Breast epithelium (tissue), 4 donors: Measurements from ENCODE around the gene GPR3. TPM values are rescaled to one million over a fixed set of nuclear protein-coding genes. Genes with fewer than 3 reads are reported as not detected.
A peak's percentile ranks its signal among the peaks of the same experiment; 100 is the strongest.
"Not testable (repeated sequence)": the region's sequence is repeated elsewhere in the genome, so short reads cannot be mapped to it uniquely, and the experiment has no call there.

Experiments
- DNase-seq, 2 donors: peaks; one replicate each; pipeline ENCODE4 v3.0.0-alpha.2; 2019; ENCODE audit warnings: low spot score in 2 of 2
- H3K27ac ChIP-seq, 2 donors: fragments of 200-600 bp; sonication (generic) in 1 of 2; one replicate each; pipeline ENCODE4 v1.5.1; 2016 to 2019; ENCODE audit warnings: mild to moderate bottlenecking in 1 of 2
- H3K27me3 ChIP-seq, 2 donors: fragments of 200-600 bp; sonication (generic) in 1 of 2; one replicate each; pipeline versions ENCODE4 v1.5.1 to v1.6.0; 2017 to 2019; ENCODE audit warnings: control low read depth in 1 of 2, mild to moderate bottlenecking in 1 of 2
- H3K36me3 ChIP-seq: fragments of 200-600 bp; one replicate; pipeline ENCODE4 v1.5.1; 2019
- H3K4me1 ChIP-seq, 2 donors: fragments of 200-600 bp; sonication (generic); one replicate each; pipeline ENCODE4 v1.5.1; 2016 to 2019; ENCODE audit warnings: control low read depth in 1 of 2
- H3K4me3 ChIP-seq, 3 donors: fragments of 200-600 bp; sonication (generic); 1 replicate in 2 of 3; 2 replicates in 1 of 3; pipeline ENCODE4 v1.5.1; 2016 to 2019; ENCODE audit warnings: mild to moderate bottlenecking in 3 of 3, moderate library complexity in 2 of 3
- H3K9me3 ChIP-seq, 2 donors: fragments of 200-600 bp; sonication (generic) in 1 of 2; one replicate each; pipeline ENCODE4 v1.5.1; 2016 to 2019; ENCODE audit warnings: control low read depth in 1 of 2
- CTCF ChIP-seq, 3 donors: fragments of 450-650 bp; IDR thresholded peaks; one replicate each; pipeline ENCODE4 v1.5.1; 2016 to 2017; ENCODE audit warnings: antibody characterized with exemption in 3 of 3, mild to moderate bottlenecking in 3 of 3, moderate library complexity in 3 of 3
- POLR2A ChIP-seq: fragments of 450-650 bp; IDR thresholded peaks from one replicate; pipeline ENCODE4 v1.6.1; 2016; ENCODE audit warnings: antibody characterized with exemption, mild to moderate bottlenecking, moderate library complexity
- POLR2AphosphoS5 ChIP-seq, 3 donors: sonication (generic); formaldehyde crosslinking; IDR thresholded peaks; one replicate each; pipeline ENCODE4 v1.6.1; 2017; ENCODE audit warnings: antibody characterized with exemption in 3 of 3
- intact Hi-C: fragments of 100-400 bp; cut with DNase I; formaldehyde crosslinking; loops from one replicate; pipeline ENCODE4 v1.15.1; 2023; ENCODE audit warnings: low total_unique reads
- total RNA-seq, 3 donors: library from RNA; depleted of rRNA; stranded (reverse); fragments of >200 nt; gene quantifications; one replicate each; pipeline ENCODE4 v1.1.0, GENCODE V29; 2016

Gene GPR3
- total RNA-seq, 3 donors from 2014 or later = 0.16 to 0.66 TPM; not detected in 1

- TF ChIP-seq CTCF (IDR thresholded peaks at IDR 0.05) (no peak), POLR2AphosphoS5 (IDR thresholded peaks at IDR 0.05) (no peak), POLR2A (no peak)
- Histone ChIP-seq H3K9me3 (no peaks in the 10 kb centered on the region), H3K4me1 (peaks cover 9 to 24% of the 10 kb centered on the region in 2 donors), H3K4me3 (no peak overlapping the region), H3K27ac (peak overlapping the region in 1 of 2 donors; percentile 45), H3K27me3 (no peaks in the 10 kb centered on the region), H3K36me3 (no peaks in the 10 kb centered on the region)
- DNase-seq = no peak
- intact Hi-C loops = no loop called here
Observed at GRCh38 chr1:27383661-27384060, 8.8 kb upstream of the GPR3 start.

- DNase-seq, H3K36me3 ChIP-seq, H3K9me3 ChIP-seq, H3K27ac ChIP-seq, H3K4me3 ChIP-seq, intact Hi-C loops, H3K27me3 ChIP-seq: not testable (repeated sequence)
- H3K4me1 ChIP-seq = peaks cover 4 to 18% of the 10 kb centered on the region in 2 donors
Observed at GRCh38 chr1:27384797-27385196, 7.6 kb upstream of the GPR3 start.

GRCh38 chr1:27388337-27389005, 4.0 kb upstream of the GPR3 start:
- peak in 1 of 3 donors; percentile 38 for TF ChIP-seq POLR2AphosphoS5 (IDR thresholded peaks at IDR 0.05)
- no peak for TF ChIP-seq POLR2A
- TF ChIP-seq CTCF (IDR thresholded peaks at IDR 0.05) = peak; percentile 83 to 97 (median 95)
- peaks cover 0 to 8% of the 10 kb centered on the region in 2 donors for H3K4me1 ChIP-seq
- no peak overlapping the region for H3K27ac ChIP-seq
- no peak overlapping the region for H3K4me3 ChIP-seq
- no peaks in the 10 kb centered on the region for H3K9me3 ChIP-seq
- peak; percentile 72 to 79 for DNase-seq
- H3K36me3 ChIP-seq = no peaks in the 10 kb centered on the region
- H3K27me3 ChIP-seq = no peaks in the 10 kb centered on the region
- intact Hi-C loops = no loop called here

- no peaks in the 10 kb centered on the region for H3K9me3 ChIP-seq
- intact Hi-C loops = loop anchor here (1.0 to 10.0 kb wide), 4 partner anchors 20 to 273 kb away; partner anchors contain the start of gene AHDC1
- TF ChIP-seq CTCF (IDR thresholded peaks at IDR 0.05) = no peak
- TF ChIP-seq POLR2AphosphoS5 (IDR thresholded peaks at IDR 0.05) = no peak
- TF ChIP-seq POLR2A = no peak
- peaks cover 0 to 8% of the 10 kb centered on the region in 2 donors for H3K4me1 ChIP-seq
- no peaks in the 10 kb centered on the region for H3K36me3 ChIP-seq
- H3K27me3 ChIP-seq = no peaks in the 10 kb centered on the region
- peak overlapping the region; percentile 33 to 75 (median 54) for H3K4me3 ChIP-seq
- DNase-seq = no peak
- H3K27ac ChIP-seq = peak overlapping the region in 1 of 2 donors; percentile 71
Observed at GRCh38 chr1:27391511-27392095, 819 bp upstream of the GPR3 start.

- Histone ChIP-seq H3K27ac (peak overlapping the region; percentile 46 to 71), H3K4me3 (peak overlapping the region; percentile 33 to 75 (median 54)), H3K4me1 (peaks cover 0 to 8% of the 10 kb centered on the region in 2 donors), H3K27me3 (no peaks in the 10 kb centered on the region), H3K9me3 (no peaks in the 10 kb centered on the region), H3K36me3 (no peaks in the 10 kb centered on the region)
- DNase-seq = no peak
- TF ChIP-seq CTCF (IDR thresholded peaks at IDR 0.05) = no peak
- TF ChIP-seq POLR2AphosphoS5 (IDR thresholded peaks at IDR 0.05) = no peak
- no peak for TF ChIP-seq POLR2A
- intact Hi-C loops = loop anchor here (1.0 to 10.0 kb wide), 4 partner anchors 22 to 272 kb away; partner anchors contain the start of gene AHDC1
Observed at GRCh38 chr1:27392778-27393635, 585 bp downstream of the GPR3 start.
